Motor neuron (in vitro differentiated cells): Measurements from ENCODE around the gene ZGLP1. TPM values are rescaled to one million over a fixed set of nuclear protein-coding genes. Genes with fewer than 3 reads are reported as not detected.
A peak's percentile ranks its signal among the peaks of the same experiment; 100 is the strongest.

ENCODE experiments used
- ATAC-seq, 8 experiments: fragments of 200-7000 bp; cut with Tn5 transposase; replicated peaks in 6 of 8; 2 replicates each; pipeline ENCODE4 v1.8.0; 2021; ENCODE audit warnings: mild to moderate bottlenecking in 8 of 8, moderate library complexity in 8 of 8
- H3K27ac ChIP-seq, 2 donors: fragments of 250-450 bp; sonication (Bioruptor Pico); 2 replicates each; pipeline ENCODE4 v1.9.0; 2021; ENCODE audit warnings: antibody characterized with exemption in 2 of 2, mild to moderate bottlenecking in 2 of 2, moderate library complexity in 1 of 2
- H3K4me1 ChIP-seq, 2 donors: fragments of 250-450 bp; sonication (Bioruptor Pico); replicated peaks in 1 of 2; 2 replicates each; pipeline ENCODE4 v1.6.1; 2021; ENCODE audit warnings: antibody characterized with exemption in 2 of 2, mild to moderate bottlenecking in 2 of 2, moderate library complexity in 1 of 2
- H3K4me3 ChIP-seq, 5 donors: fragments of 250-450 bp; sonication (Bioruptor Pico); 2 replicates each; pipeline ENCODE4 v1.9.0; 2021; ENCODE audit warnings: antibody characterized with exemption in 5 of 5, mild to moderate bottlenecking in 5 of 5, moderate library complexity in 4 of 5
- WGBS, 10 experiments: fragments of 450-650 bp; shearing (Covaris generic); methylation state at CpG; one replicate each; pipeline ENCODE4 v1.0.0; 2022; 5-methylcytosine and 5-hydroxymethylcytosine counted together
- in situ Hi-C, 9 experiments: fragments of 400-800 bp; cut with MboI; loops; one replicate each; pipeline ENCODE4 v1.15.0; 2021; ENCODE audit warnings: low sequenced_read_pairs in 9 of 9, low pct_unique_long_range_greater_than_20kb in 2 of 9; ENCODE audit not compliant: unreplicated experiment in 9 of 9
- total RNA-seq, 8 experiments: library from RNA; unstranded; fragments of 300-600 nt; gene quantifications; 2 replicates each; pipeline versions ENCODE4 v1.2.3 to v1.2.4, GENCODE V29; 2022

ZGLP1 gene
- total RNA-seq, 8 experiments from 2014 or later, result 3.4 to 7.2 (median 4.4) TPM

DNA sequence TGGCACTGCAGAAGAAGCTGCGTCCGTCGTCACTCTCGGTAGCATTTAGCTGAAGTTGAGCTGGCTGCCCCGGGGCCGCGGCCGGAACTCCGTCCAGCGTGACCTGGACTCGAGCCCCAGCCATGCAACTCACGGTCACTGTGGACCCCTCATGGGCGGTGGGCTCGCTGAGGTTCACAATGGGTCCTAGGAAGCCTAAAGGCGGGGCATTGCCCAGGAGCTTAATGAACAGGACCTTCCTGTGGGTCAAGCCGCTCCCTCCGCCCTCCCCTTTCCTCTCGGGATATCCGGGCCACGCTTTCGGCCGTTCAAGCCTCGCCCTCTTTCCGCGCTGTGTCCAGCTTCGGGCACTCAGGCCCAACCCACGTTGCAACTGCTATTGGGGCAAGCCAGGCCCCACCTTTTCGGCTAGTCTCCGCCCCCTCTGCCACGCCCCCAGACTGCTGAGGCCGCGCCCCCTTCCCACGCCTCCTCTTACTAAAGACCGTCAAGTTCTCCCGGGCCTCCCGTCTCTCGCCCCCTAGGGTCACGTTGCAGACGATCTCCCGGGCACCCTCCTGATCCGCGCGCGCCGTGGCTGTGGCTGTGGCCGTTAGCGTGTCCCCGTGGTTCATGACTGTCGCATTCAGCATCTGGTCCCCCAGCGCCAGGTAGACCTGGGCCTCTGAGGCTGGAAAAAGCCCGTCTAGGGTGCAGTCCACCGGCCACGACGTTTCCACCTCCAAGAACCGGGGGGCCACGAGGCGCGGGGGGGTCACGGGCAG lies 25.2 kb upstream of the ZGLP1 start:
- in situ Hi-C loops, result no loop called here
- peaks cover 6 to 16% of the 10 kb centered on the region in 2 donors for H3K4me1 ChIP-seq
- 0 to 18% (median 10%) methylated on average over 2 to 4 of the region's 59 CpGs; no CpG with 5 or more reads in 7 of the 10 experiments for WGBS, 10 experiments
- ATAC-seq, result peak; percentile 30 to 68 (median 43)
- H3K27ac ChIP-seq, result peak overlapping the region in 1 of 2 donors; percentile 6
- H3K4me3 ChIP-seq, result peak overlapping the region; percentile 65 to 100 (median 96)

DNA sequence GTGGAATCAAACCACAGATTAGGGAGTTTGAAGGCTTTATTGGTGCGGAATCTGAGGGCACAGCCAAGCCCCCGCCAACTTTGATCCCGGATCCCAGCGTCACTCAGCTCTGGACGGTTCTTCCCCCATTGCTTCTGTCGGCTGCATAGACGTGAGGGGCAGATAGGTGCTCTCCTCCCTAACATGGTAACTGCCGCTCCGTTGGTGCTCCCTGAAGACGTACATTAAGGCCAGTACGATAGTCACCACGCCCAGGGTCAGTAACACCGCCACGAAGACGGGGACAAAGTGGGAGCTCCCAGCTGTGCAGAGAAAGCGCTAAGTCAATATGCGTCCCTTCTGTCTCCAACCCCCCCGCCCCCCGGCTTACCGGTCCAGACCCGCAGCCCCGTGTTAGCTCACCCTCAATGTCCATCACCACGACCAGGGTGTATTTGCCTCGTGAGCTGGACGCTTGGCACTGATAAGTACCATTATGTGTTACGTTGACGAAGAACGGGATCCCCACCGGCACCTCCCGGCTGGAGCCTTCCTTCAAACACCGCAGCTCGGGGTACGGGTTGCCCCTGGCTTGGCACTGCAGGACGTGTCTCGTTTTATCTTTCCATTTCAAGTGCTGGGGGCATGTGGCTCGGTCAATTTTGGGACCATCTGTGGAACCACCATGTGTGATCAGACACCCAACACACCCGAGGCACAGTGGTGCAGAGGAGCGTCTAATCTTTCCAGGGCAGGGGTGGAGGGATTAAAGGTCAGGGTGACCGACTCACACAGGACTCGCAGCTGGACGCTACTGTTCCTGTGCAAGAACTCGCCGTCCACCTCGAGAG lies 24.4 kb upstream of the ZGLP1 start:
- Histone ChIP-seq H3K4me3 (peak overlapping the region; percentile 65 to 100 (median 96)), H3K27ac (peak overlapping the region; percentile 29 to 99), H3K4me1 (peaks cover 6 to 16% of the 10 kb centered on the region in 2 donors)
- in situ Hi-C loops, result no loop called here
- peak; percentile 1 to 16 (median 4) for ATAC-seq
- WGBS, 10 experiments, result 0 to 17% (median 0%) methylated on average over 1 to 14 of the region's 44 CpGs; no CpG with 5 or more reads in 4 of the 10 experiments

DNA sequence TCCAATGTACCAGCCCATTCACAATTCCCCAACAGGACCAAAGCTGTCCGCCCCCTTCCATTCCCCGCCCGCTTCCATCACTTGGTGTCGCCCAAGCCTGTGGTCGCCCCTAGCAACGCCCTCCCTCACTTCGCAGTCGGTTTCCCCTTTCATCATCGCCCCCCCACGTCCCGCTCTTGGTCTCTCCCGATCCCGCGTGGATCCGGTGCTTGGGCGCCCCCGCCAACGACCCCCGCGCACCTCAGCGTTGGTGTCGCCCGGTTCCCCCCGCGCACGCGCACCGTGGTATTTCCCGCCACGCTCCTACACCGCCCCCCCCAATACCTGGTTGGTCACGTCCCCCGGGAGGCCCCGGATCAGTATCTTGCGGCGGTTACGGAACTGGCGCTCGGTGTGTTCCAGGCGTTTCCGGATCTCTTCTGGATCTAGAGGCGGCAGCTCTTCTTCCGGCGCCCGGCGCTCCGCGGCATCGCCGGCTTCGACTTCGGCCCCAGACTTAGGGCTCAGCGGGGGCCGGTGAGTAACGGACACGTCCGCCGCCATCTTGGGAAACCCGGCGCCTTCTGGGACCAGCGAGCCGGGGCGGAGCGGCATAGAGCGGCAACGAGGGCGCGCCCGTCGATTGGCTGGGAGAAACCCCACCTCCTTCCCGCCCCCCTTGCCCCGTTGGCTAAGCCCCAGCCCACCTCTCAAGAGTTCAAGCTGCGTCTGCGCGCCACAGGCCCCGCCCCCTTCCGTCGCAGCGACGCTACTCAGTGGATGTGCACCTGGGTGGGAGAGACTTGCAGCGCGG lies 23.5 kb upstream of the ZGLP1 start, which contains the start of gene RAVER1:
TSS of gene RAVER1 (minus strand) at position 565 of the 793 bp plus-strand sequence. CDS start at position 543, 22 bp downstream.
- peak within 1 kb of the TSS; percentile 99 for H3K27ac ChIP-seq
- peaks cover 6 to 16% of the 10 kb centered on the region in 2 donors for H3K4me1 ChIP-seq
- in situ Hi-C loops, result no loop called here
- WGBS, 10 experiments, result 0 to 3% (median 1%) methylated on average over 1 to 19 of the region's 82 CpGs; no CpG with 5 or more reads in 6 of the 10 experiments
- ATAC-seq, result peak; percentile 75 to 88 (median 82)
- peak within 1 kb of the TSS; percentile 65 to 100 (median 96) for H3K4me3 ChIP-seq

GRCh38 chr19:10332158-10332964 lies 22.7 kb upstream of the ZGLP1 start:
- Histone ChIP-seq H3K4me1 (peaks cover 6 to 16% of the 10 kb centered on the region in 2 donors), H3K4me3 (peak overlapping the region; percentile 65 to 100 (median 96)), H3K27ac (peak overlapping the region; percentile 99)
- WGBS, 10 experiments, result 18 to 100% (median 70%) methylated on average over 1 to 9 of the region's 18 CpGs; no CpG with 5 or more reads in 4 of the 10 experiments
- in situ Hi-C loops, result no loop called here
- no peak for ATAC-seq

- no peak for ATAC-seq
- 80 to 100% methylated on average over 1 to 2 of the region's 13 CpGs; no CpG with 5 or more reads in 8 of the 10 experiments for WGBS, 10 experiments
- in situ Hi-C loops, result no loop called here
- H3K27ac ChIP-seq, result no peak overlapping the region
- H3K4me1 ChIP-seq, result peaks cover 6 to 7% of the 10 kb centered on the region in 2 donors
- H3K4me3 ChIP-seq, result no peak overlapping the region
These were observed 19.9 kb upstream of the ZGLP1 start for GRCh38 chr19:10329555-10329954.

DNA sequence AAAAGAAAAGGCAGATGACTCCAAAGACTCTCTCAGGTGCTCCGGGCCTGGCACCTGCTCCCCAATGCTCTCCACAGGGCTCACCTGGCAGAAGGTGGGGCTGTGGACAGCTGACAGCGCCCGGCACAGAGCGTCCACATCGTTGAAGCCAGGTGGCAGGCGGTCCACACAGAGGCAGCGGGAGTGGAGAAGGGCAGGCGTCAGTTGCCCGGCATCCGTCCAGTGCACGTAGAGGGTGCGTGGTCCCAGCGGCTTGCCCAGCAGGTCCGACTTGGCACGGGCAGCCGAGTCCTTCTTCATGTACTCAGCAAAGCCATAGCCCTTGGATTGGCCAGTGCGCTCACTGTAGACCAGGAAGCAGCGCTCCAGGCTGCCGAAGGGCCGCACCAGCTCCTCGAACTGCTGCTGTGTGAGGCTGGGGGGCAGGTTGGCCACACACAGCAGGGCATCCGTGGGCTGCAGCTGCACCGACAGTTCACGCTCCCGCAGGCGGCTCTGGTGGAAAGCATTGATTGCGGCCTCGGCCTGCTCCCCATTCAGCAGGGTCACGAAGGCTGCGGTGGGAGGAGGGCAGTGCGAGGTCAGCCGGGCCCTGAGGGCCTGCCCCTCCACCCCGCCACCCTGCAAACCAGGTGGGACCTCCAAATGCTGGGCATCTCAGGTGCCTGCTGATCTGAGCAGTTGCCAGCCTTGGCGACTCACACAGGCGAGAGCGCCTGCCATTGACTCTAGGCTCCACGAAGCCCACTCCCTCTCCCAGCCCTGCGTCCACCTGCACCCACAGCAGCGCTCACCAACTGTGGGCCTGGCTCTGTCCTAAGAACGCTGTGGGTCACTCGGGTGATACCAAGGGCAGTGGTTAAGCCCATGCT lies 19.2 kb upstream of the ZGLP1 start:
- H3K4me3 ChIP-seq, result no peak overlapping the region
- ATAC-seq, result no peak
- WGBS, 10 experiments, result 80 to 100% (median 96%) methylated on average over 1 to 20 of the region's 41 CpGs; no CpG with 5 or more reads in 3 of the 10 experiments
- H3K27ac ChIP-seq, result no peak overlapping the region
- in situ Hi-C loops, result no loop called here
- peaks cover 6 to 7% of the 10 kb centered on the region in 2 donors for H3K4me1 ChIP-seq

DNA sequence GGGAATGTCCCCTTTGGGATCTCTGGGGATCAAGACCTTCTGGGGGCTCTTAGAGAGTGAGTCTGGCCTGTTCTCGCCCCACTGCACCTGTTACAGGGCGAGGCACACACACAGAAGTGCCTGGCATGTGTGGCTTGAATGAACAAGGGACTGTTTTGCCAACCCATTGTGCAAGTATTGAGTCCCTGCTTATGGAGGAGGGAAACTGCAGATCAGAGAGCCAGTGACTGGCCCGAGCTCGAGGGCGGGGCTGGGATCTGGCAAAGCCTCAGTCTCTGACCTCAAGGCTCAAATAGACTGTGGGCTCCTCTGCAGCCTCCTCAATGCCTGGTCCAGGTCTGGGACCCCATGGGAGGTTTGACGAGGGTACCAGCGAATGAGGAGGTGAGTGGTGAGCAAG lies 18.2 kb upstream of the ZGLP1 start:
- H3K4me3 ChIP-seq, result no peak overlapping the region
- H3K27ac ChIP-seq, result no peak overlapping the region
- in situ Hi-C loops, result no loop called here
- 80 to 100% (median 96%) methylated on average over 2 to 3 of the region's 7 CpGs; no CpG with 5 or more reads in 6 of the 10 experiments for WGBS, 10 experiments
- ATAC-seq, result no peak
- peaks cover 6 to 7% of the 10 kb centered on the region in 2 donors for H3K4me1 ChIP-seq

DNA sequence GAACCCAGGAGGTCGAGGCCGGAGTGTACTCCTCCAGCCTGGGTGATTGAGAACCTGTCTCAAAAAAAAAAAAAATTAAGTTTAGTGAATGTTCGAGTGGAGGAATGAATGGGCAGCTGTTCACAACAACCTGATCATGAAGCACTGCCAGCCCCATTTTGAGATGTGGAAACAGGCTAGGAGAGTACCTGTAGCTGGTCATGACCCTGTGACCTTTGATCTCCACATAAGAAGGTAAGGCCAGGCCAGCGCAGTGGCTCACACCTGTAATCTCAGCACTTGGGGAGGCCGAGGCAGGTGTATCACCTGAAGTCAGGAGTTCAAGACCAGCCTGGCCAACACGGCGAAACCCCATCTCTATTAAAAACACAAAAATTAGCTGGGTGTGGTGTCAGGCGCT lies 16.1 kb upstream of the ZGLP1 start:
- ATAC-seq, result no peak
- no peak overlapping the region for H3K27ac ChIP-seq

GRCh38 chr19:10321874-10322835 lies 12.5 kb upstream of the ZGLP1 start:
- Histone ChIP-seq H3K27ac (no peak overlapping the region), H3K4me1 (no peaks in the 10 kb centered on the region), H3K4me3 (no peak overlapping the region)
- WGBS, 10 experiments, result 83 to 100% (median 95%) methylated on average over 2 to 4 of the region's 19 CpGs; no CpG with 5 or more reads in 5 of the 10 experiments
- peak in 4 of 8 experiments; percentile 6 to 68 (median 24) for ATAC-seq
- in situ Hi-C loops, result no loop called here

More for the DNA sequence above, 16.1 kb upstream of the ZGLP1 start:
- in situ Hi-C loops, result no loop called here
- 90 to 100% (median 96%) methylated on average over 2 to 7 of the region's 8 CpGs; no CpG with 5 or more reads in 4 of the 10 experiments for WGBS, 10 experiments
- Histone ChIP-seq H3K4me1 (no peaks in the 10 kb centered on the region), H3K4me3 (no peak overlapping the region)

GRCh38 chr19:10321417-10321797 lies 11.8 kb upstream of the ZGLP1 start:
- Histone ChIP-seq H3K4me1 (no peaks in the 10 kb centered on the region), H3K4me3 (no peak overlapping the region), H3K27ac (no peak overlapping the region)
- WGBS, 10 experiments, result 100% methylated on average over 2 of the region's 11 CpGs; no CpG with 5 or more reads in 9 of the 10 experiments
- peak in 4 of 8 experiments; percentile 5 to 14 (median 12) for ATAC-seq
- in situ Hi-C loops, result no loop called here
